GM21515 (cell line): ENCODE results near the gene TMEM119.
"Not testable (repeated sequence)": the region's sequence is repeated elsewhere in the genome, so short reads cannot be mapped to it uniquely, and the experiment has no call there.

Experiments
- ATAC-seq: cut with Tn5 transposase; IDR thresholded peaks from one replicate; pipeline ENCODE4 v1.9.1; 2021; ENCODE audit not compliant: unreplicated experiment

TMEM119 gene

GRCh38 chr12:108604208-108604941 lies 6.5 kb upstream of the TMEM119 start:
- ATAC-seq = no peak

- ATAC-seq = no peak
Observed at GRCh38 chr12:108603743-108604142, 5.9 kb upstream of the TMEM119 start.

DNA sequence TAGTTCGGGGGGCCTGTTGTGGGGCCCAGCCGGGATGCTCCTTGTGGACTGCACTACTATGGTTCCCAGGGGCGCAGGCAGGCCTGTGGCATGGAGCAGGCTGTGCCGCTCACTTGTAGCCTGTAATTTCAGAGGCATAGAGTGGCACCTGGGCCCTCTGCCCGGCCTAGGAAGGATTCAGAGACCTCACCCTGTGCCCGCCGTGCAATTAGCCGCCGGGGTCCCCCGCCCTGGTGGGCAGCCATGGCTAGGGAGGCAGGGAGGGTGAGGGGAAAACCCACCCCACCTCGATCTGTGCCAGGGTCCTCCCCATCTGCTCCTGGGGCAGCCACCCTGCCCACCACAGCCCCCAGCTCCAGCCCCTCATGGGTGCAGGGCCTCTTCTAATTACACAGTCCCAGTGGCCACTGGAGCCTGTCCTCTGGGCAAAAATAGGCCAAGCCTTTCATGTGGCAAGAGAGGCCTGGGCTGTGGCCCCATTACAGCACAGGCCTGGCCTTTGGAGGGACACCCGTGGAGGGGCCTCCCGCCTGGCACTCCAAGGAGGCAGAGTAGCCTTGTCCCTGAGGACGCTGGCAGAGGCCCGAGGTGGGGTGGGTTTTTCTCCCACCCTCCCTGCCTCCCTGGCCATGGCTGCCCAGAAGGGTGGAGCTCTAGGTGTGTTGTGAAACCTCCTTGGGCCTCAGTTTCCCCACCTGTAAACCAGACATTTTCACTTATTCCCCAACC lies 5.3 kb upstream of the TMEM119 start:
- no peak for ATAC-seq

- no peak for ATAC-seq
Observed at GRCh38 chr12:108602209-108602705, 4.4 kb upstream of the TMEM119 start.

- ATAC-seq = no peak
Observed at GRCh38 chr12:108600702-108601007, 2.8 kb upstream of the TMEM119 start.

GRCh38 chr12:108599948-108600701 lies 2.2 kb upstream of the TMEM119 start:
- no peak for ATAC-seq

DNA sequence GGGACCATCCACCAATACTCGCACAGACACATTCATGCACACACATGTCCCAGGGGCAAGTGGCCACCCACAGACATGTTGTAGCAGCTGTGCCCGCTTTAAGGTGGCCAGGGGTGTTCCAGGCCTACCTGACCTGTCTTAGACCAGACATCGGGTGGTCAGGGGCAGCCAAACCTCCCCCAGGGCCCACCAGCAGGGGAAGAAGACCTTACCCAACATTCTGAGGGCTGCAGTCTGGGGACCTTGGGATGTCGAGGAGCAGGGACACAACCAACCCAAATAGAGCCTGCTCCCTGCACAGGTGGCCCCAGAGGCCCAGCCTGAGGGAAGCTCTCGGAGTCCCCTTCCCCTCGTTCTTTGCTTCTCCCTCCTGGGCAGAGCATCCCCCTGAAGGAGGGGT lies 1.7 kb upstream of the TMEM119 start:
- ATAC-seq = no peak

DNA sequence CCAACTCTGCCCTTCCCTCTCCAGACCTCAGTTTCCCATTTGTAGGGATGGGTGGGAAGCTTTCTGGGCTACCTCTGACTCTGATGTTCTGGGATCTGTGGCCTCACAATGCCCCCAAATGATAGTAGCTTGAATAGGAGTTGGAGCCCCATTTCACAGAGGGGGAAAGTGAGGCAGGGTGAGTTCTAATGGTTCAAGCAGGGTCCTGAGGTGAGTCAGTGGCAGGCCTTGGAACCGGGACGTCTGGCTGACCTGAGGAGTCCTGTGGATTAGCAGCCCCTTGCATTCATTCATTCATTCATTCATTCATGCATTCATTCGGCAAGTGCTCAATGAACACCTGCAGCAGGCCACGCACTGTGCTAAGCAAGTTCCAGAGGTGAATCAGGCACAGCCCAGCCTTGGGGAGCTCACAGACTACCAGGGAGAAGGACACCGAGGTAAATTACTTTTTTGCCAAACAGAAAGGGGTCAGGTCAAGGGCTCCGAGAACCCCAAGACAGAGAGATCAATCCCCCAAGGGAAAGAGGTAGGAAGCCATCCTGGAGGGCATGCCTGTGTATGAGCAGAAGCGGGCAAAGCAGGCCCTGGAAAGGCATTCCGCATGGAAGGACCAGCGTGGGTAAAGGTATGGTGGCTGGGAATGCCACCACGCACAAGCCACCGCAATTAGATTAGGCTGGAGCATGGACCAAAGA lies 818 bp upstream of the TMEM119 start:
- ATAC-seq = no peak

DNA sequence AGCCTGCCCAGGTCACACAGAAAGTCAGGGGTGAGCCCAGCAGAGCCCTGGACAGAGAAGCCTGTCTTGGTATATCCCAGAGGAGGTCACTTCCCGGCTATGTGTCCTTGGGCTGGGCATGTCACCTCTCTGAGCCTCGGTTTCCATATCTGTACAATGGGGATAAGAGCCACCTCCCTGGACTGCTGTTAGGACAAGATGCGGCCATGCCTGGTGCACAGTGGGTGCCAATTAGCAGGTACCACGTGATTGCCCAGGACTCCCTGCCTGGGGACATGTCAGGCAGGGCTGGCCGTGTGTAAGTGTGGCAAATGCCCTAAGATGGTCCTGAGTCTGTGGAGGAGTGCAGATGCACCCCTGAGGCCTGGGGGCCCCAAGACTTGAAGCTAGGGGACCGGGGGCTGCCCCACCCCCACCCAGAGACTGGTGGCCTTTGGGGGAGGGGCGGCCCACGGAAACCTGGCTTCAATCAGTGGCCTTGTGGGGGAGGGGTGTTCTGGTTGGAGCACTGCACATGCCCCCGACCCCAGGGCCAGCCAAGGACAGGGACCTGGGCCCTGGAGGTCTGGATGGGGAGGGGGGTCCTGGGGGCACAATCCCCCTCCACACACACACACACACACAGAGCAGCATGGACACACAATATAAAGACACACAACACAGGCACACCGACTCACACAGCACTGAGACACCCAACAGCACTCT lies 878 bp downstream of the TMEM119 start:
- no peak for ATAC-seq

DNA sequence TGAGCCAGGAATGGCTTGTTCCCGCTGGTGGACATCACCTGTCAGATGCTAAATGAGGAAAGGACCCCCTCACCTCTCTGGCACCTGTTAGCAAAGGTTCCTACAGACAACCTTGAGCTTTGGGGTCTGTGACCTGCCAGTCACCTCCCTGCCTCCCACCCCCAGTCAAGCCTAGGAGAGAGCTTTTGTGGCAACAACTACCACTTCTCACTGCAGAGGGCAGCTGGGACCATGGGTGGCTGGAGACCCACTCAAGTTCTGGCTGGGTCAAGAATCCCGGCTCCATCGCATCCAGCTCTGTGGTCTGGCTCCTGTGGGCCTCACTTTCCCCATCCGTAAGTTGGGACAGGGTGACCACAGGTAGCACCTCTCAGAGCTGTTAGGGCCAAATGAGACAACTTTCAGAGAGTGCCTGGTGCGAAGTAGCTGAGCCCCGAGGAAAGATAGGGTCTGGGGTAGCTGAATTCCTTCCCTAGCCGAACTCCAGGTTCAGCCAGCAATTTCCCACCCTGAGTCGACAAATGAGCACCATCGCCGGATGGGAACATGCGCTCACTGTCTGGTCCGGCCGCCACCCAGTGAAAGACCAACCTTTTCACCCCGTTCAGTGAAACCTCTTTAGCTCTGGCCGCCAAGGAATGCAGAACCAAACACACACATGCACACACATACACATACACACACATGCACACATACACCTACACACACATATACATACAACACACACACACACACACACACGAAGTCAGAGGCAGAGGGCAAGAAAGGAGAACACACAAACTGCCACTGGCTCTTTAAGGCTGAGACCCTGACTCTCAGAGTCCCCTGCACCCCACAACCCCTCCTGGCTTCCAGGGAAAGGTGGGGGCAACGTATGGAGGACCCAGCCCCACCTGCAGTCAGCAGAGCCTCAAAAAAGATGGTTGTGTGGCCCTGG lies 1.9 kb downstream of the TMEM119 start:
- no peak for ATAC-seq

DNA sequence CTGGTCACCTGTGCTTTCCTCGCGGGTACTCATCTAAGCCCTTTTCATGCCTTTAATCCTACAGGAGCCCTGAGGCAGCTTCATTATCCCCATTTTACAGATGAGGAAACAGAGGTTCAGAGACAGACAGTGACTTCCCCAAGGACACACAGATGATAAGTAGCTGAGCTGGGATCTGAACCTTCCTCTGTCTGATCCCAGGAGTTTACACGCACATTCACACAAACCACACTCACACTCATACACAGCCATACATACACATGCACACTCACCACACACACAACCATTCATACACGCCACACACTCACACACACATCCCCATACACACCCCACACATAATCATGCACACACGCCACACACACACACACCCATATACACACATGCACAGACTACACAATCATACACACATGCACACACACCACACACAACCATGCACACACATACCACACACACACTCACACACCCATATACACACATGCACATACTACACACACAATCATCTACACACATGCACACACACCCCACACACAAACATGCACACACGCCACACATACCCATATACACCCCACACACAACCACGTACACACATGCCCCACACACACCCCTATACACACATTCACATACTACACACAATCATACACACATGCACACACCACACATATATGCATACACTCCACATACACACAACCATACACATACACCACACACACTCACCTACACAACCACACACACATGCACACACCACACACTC lies 2.7 kb downstream of the TMEM119 start:
- ATAC-seq = no peak

DNA sequence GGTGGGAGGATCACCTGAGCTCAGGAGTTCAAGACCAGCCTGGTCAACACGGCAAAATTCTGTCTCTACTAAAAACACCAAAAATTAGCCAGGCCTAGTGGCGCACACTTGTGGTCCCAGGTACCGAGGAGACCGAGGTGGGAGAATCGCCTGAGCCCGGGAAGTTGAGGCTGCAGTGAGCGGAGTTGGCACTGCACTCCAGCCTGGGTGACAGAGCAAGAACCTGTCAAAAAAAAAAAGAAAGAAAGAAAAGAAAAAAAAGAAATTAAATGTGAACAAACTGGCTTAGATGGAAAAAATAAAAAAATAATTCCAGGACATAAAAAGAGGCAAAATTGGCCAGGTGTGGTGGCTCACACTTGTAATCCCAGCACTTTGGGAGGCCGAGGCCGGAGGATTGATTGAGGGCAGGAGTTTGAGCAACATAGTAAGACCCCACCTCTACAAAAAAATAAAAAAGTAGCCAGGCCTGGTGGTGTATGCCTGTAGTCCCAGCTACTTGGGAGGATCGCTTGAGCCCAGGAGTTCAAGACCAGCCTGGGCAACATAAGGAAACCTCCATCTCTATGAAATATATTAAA lies 3.5 kb downstream of the TMEM119 start:
- ATAC-seq = no peak

DNA sequence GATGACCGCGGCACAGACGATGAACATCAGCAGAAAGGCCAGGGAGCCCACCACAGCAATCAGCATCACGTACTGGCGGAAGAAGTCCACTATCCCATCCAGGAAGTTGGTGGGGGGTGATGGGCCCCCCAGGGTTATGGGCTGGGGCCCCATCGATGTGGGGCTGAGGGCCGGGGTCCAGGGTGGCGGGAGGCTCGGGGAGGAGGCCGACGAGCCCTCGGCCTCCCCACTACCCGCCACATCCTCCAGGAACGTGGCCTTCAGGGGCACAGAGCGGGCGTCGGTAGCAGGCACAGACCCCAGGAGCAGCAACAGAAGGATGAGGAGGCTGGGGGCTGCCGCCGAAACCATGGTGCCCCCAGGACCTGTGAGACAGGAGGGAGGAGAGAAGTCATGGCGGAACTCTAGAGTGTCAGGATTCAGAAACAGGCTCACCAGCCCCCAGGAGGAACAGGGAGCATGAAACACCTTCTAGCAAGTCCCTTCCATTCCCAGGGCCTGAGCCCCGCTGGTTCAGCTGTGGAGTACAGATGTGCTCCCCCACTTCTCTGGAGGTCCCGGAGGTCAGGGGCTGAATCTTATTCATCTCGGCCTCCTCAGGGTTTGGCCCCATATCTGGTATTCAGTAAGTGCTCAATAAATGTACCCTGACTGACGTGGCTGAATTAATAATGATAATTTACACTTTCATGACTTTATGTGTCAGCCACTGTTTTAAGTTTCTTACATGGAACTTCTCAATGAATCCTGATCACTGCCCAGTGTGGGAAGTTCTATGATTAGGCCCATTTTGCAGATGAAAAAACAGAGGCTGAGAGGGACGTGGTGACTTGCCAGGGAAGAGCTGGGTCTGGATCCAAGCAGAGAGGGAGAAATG lies 5.6 kb downstream of the TMEM119 start:
- ATAC-seq = no peak

DNA sequence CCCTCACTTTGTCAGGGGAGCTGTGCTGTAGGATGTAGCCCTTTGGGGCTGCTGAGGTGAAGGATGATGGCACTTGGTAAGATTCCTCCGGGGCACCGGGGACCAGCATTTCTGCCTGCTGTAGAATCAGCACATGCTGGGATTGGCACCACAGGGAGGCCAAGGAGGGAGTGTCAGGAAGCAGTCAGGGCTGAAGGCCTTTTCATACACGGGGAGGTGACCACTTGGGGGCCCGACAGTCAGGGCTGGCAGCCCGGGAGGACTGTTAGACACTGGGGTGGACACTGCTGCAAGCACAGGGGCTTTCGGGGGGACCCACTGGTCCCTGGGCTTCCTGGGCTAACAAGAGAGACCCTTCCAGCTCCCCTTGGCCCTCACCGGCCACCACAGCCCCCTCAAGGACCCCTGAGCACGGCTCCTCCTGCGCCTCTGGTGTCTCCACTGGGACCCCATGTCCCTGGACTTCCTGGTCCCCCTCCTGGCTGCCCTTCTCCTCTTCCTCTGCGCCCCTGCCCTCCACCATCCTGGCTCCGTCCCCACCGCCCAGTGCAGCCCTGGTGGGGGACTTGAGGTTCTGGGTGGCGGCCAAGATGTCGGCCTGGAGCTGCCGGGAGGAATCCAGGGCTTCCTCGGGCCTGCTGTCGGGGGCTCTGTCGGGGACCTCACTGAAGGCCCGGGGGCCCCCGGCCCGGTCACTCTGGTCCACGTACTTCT lies 6.5 kb downstream of the TMEM119 start:
- ATAC-seq = no peak

- not testable (repeated sequence) for ATAC-seq
Observed at GRCh38 chr12:108590463-108590862, 7.4 kb downstream of the TMEM119 start.

GRCh38 chr12:108589840-108590229 lies 8.0 kb downstream of the TMEM119 start:
- ATAC-seq = no peak
